Suprapubic skin (tissue), 4 donors: ENCODE data around the gene GALM. TPM values are rescaled to one million over a fixed set of nuclear protein-coding genes. Genes with fewer than 3 reads are reported as not detected.

ENCODE experiments used
- DNase-seq, 2 donors: peaks; one replicate each; pipeline ENCODE4 v3.0.0-alpha.2; 2019; ENCODE audit warnings: low spot score in 2 of 2
- H3K27ac ChIP-seq: fragments of 200-600 bp; sonication (generic); one replicate; pipeline ENCODE4 v1.5.1; 2019
- H3K27me3 ChIP-seq: fragments of 200-600 bp; sonication (generic); one replicate; pipeline ENCODE4 v1.5.1; 2019
- H3K36me3 ChIP-seq: fragments of 200-600 bp; sonication (generic); one replicate; pipeline ENCODE4 v1.5.1; 2019
- H3K4me1 ChIP-seq: fragments of 200-600 bp; sonication (generic); one replicate; pipeline ENCODE4 v1.5.1; 2019
- H3K4me3 ChIP-seq: fragments of 200-600 bp; sonication (generic); one replicate; pipeline ENCODE4 v1.5.1; 2019; ENCODE audit warnings: mild to moderate bottlenecking
- H3K9me3 ChIP-seq: fragments of 200-600 bp; sonication (generic); one replicate; pipeline ENCODE4 v1.5.1; 2019
- CTCF ChIP-seq, 2 donors: fragments of 200-600 bp in 1 of 2; fragments of 450-650 bp in 1 of 2; sonication (generic) in 1 of 2; IDR thresholded peaks; one replicate each; pipeline ENCODE4 v1.5.1; 2016 to 2019; ENCODE audit warnings: antibody characterized with exemption in 2 of 2, mild to moderate bottlenecking in 1 of 2, moderate library complexity in 1 of 2
- EP300 ChIP-seq: sonication (generic); formaldehyde crosslinking; IDR thresholded peaks from one replicate; pipeline ENCODE4 v1.6.1; 2017; ENCODE audit warnings: antibody characterized with exemption
- POLR2A ChIP-seq, 2 donors: fragments of 450-650 bp; IDR thresholded peaks; one replicate each; pipeline ENCODE4 v1.6.1; 2017; ENCODE audit warnings: antibody characterized with exemption in 2 of 2, mild to moderate bottlenecking in 2 of 2, moderate library complexity in 2 of 2
- POLR2AphosphoS5 ChIP-seq, 3 donors: sonication (generic); formaldehyde crosslinking; IDR thresholded peaks; one replicate each; pipeline ENCODE4 v1.6.1; 2017; ENCODE audit warnings: antibody characterized with exemption in 3 of 3
- WGBS: methylation state at CpG from one replicate; pipeline ENCODE4 v1.1.5; 2018; 5-methylcytosine and 5-hydroxymethylcytosine counted together
- total RNA-seq, 4 donors: library from RNA; depleted of rRNA; stranded (reverse); fragments of >200 nt; gene quantifications; one replicate each; pipeline ENCODE4 v1.1.0, GENCODE V29; 2016

GALM gene
- total RNA-seq = 10 to 100 TPM in 1 of 4 donors, 1 to 10 TPM in 3; 3.7 to 16.4 (median 7.1) TPM

GRCh38 chr2:38665854-38666555 is at the start of gene GALM:
Gene GALM (plus strand): TSS chr2:38666114. CDS start chr2:38666162, 48 bp downstream.
- WGBS = 2% methylated on average over 11 of the region's 26 CpGs

GRCh38 chr2:38617301-38617700 is 48.6 kb upstream of the GALM start:
- H3K4me3 ChIP-seq = no peak overlapping the region
- H3K27ac ChIP-seq = no peak overlapping the region
- H3K36me3 ChIP-seq = no peaks in the 10 kb centered on the region
- no peaks in the 10 kb centered on the region for H3K27me3 ChIP-seq
- no peaks in the 10 kb centered on the region for H3K9me3 ChIP-seq
- TF ChIP-seq POLR2A (IDR thresholded peaks at IDR 0.05) (no peak), CTCF (IDR thresholded peaks at IDR 0.05) (no peak), EP300 (no peak)
- WGBS = 84% methylated on average over 3 of the region's 3 CpGs
- peaks cover 16% of the 10 kb centered on the region for H3K4me1 ChIP-seq
- no peak for DNase-seq

More at GRCh38 chr2:38665854-38666555, at the start of gene GALM:
- peak within 1 kb of the TSS; percentile 61 for H3K4me3 ChIP-seq
- no peaks in the 10 kb centered on the region for H3K36me3 ChIP-seq
- peak; percentile 88 to 89 for DNase-seq
- no peaks in the 10 kb centered on the region for H3K9me3 ChIP-seq
- H3K27me3 ChIP-seq = no peaks in the 10 kb centered on the region
- H3K27ac ChIP-seq = peak within 1 kb of the TSS; percentile 70
- peaks cover 25% of the 10 kb centered on the region for H3K4me1 ChIP-seq
- TF ChIP-seq EP300 (no peak), CTCF (IDR thresholded peaks at IDR 0.05) (no peak), POLR2AphosphoS5 (IDR thresholded peaks at IDR 0.05) (no peak), POLR2A (IDR thresholded peaks at IDR 0.05) (no peak)

- no peak for TF ChIP-seq POLR2A (IDR thresholded peaks at IDR 0.05)
- TF ChIP-seq EP300 = no peak
- no peak for TF ChIP-seq POLR2AphosphoS5 (IDR thresholded peaks at IDR 0.05)
- TF ChIP-seq CTCF (IDR thresholded peaks at IDR 0.05) = no peak
- DNase-seq = no peak
- 61% methylated on average over 3 of the region's 4 CpGs for WGBS
These were observed 46.3 kb upstream of the GALM start for GRCh38 chr2:38619458-38620164.

GRCh38 chr2:38620282-38620977 is 45.5 kb upstream of the GALM start:
- DNase-seq = no peak

More at GRCh38 chr2:38619458-38620164, 46.3 kb upstream of the GALM start:
- Histone ChIP-seq H3K4me1 (peaks cover 16% of the 10 kb centered on the region), H3K27me3 (no peaks in the 10 kb centered on the region), H3K9me3 (no peaks in the 10 kb centered on the region), H3K4me3 (no peak overlapping the region), H3K27ac (peak overlapping the region; percentile 29), H3K36me3 (no peaks in the 10 kb centered on the region)

More at GRCh38 chr2:38620282-38620977, 45.5 kb upstream of the GALM start:
- H3K36me3 ChIP-seq = no peaks in the 10 kb centered on the region
- H3K4me3 ChIP-seq = no peak overlapping the region
- H3K27ac ChIP-seq = no peak overlapping the region
- TF ChIP-seq CTCF (IDR thresholded peaks at IDR 0.05) (no peak), EP300 (no peak), POLR2AphosphoS5 (IDR thresholded peaks at IDR 0.05) (no peak), POLR2A (IDR thresholded peaks at IDR 0.05) (no peak)
- peaks cover 16% of the 10 kb centered on the region for H3K4me1 ChIP-seq
- H3K9me3 ChIP-seq = no peaks in the 10 kb centered on the region
- no peaks in the 10 kb centered on the region for H3K27me3 ChIP-seq
- WGBS = 46% methylated on average over 7 of the region's 7 CpGs
